Raji (cell line): ENCODE results near the gene PEPD.

Experiments
- POLR2A ChIP-seq: IDR thresholded peaks from 2 replicates; pipeline ENCODE4 v1.6.1; 2011; ENCODE audit warnings: low read depth, low read length, control low read depth; ENCODE audit not compliant: insufficient read depth

The PEPD gene

DNA sequence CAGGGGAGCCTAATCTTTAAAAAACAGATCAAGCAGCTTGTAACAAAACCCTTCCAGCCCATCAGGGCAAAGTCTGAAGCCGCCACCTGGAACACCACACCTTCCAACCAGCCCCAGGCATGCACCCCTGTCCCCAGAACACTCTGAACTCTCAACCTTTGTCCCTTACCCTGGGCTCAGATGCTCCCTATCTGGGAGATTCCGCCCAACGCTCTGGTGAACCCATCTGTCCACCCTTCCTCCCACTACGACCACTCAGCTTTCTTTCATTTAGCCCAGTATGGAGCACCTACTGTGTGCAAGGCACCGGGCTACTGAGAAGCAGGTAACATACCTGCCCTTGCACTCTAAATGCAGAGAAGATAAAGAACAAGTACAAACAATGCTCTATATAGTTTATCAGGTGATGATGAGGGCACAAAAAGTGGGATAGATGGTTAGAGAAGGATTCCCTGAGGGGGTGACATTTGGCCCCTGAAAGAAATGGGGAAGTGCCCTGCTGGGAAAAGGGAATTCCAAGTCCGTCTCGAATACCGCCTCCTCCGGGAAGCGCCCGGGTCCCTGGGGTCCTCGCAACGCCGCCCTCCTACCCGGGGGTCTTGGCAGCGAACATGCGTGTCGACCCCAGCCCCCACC, 629 bp downstream of the PEPD start:
- TF ChIP-seq POLR2A: no peak

DNA sequence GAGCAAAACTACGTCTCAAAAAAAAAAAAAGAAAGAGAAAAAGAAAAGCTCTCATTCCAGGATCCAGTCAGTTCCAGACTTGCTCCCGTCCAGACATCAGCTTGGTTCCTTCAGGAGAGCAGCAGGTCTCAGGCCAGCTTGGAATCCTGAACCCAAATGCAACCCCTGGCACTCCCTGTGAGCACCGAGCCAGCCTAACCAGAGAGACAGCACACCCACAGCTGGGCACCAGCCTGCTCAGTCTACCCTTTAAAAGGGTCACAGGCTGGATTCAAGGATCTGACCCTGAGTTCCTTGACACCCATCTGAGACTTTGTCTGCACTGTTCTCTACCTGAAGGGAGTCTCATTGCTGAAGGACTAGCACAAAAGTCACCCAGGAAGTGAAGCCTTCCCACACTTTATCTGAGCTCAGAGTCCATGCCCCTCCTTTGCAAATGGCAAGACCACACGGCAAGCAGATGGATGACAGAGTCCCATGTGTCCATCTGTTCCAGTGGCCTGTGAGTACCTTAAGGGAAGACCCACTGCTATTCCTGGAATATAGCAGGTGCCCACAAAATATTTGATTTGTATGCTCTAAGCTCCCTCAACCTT, 1.4 kb downstream of the PEPD start:
- no peak for TF ChIP-seq POLR2A

DNA sequence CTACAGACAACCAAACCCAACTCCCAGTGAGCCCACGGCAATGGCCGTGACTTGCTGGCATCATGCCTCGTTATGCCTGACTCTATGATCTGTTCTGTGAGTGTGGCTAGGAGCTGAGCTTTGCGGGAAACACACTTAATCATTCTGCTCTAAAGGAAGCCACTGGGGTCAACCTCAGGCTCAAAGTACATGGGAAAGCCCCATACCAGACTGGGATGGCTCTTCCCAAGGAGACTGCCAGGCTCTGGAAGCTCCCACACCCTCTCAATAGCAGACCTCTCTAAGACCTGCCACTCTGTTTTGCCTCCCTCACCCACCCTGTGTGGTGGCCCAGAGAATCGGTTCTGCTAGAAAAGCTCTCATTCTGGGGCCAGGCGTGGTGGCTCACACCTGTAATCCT, 2.2 kb downstream of the PEPD start:
- no peak for TF ChIP-seq POLR2A

DNA sequence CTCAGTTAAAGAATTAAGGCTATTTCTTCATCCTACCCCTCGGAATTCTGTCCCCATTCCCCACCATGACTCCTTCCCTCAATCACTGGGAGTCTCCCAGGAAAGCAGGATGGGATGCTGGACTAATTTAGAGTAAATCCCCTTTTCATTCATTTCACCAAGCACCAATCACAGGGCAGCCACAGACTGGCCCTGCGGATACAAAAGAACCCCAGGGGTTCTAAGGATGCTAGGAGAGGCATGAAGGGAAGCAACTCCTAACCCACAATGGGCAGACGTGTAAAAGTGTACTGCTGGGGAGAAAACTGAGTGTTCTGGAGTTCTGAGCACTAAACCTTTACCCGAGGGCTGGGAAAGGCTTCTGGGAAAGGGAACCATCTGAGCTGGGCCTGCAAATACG, 3.0 kb downstream of the PEPD start:
- no peak for TF ChIP-seq POLR2A

DNA sequence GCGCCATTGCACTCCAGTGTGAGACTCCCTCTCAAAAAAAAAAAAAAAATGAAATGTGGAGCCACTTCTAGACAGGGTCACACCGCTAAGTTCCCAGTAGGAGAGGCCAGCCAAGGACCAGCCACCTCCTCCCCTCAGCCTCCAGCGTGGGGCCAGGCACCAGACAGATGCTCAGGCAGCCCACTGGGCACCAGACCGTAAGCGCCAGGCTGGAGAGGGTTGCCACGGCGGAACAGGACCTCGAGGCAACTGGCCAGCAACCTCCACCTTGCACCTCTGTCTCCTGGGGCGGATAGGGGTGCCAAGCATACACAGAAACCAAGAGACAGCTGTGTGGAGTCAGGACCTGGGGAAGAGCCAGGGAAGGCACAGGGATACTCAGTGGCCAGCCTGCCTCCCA, 3.7 kb downstream of the PEPD start:
- TF ChIP-seq POLR2A: no peak

DNA sequence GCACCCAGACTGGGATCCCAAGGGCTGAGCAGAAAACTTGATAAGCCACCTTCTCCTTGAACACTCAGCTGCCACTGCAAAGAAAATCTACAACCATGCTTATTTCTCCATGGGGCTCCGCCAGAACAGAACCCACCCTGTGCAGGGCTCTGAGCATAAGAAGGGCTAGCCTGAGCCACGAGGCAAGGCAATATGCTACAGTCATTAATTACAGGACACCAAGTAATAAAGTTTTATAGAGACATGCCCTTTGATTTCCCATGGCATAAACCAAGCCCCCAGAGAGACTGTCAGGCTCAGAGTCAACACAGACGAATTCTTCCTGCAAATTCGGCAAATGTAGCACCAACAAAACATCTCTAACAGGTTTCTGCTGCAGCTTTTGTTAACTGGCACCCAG, 5.7 kb downstream of the PEPD start:
- no peak for TF ChIP-seq POLR2A

DNA sequence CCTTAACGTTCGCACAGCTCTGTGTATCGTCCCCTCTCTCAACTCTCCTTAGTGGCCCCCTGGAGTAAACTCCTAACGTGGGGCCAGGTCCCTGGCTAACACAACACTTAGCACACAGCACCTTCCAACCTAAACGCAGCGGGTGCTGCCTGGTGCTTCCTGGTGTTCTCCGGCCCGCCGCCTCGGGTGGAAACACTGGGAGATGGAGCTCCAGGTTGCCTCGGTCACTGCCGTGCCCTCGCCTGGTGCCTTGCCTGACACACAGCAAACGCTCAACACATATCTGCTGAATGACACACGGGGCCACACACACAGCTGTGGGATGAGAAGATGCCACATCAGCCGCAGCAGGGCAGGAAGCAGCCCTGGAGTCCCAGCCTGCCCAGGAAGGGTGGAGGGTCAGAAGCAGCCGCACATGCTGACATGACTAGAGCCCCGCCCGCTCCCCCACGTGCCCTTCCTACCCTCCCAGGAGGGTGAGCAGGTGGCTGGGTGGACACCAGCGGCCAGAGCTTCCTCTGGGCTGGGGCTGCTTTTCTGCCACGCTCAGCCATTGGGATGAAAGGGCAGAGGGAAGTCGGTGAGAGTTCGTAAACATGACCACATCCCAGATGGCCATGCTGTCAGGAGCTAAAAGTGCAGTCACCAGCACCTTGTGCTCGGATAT, 6.6 kb downstream of the PEPD start:
- TF ChIP-seq POLR2A: no peak

DNA sequence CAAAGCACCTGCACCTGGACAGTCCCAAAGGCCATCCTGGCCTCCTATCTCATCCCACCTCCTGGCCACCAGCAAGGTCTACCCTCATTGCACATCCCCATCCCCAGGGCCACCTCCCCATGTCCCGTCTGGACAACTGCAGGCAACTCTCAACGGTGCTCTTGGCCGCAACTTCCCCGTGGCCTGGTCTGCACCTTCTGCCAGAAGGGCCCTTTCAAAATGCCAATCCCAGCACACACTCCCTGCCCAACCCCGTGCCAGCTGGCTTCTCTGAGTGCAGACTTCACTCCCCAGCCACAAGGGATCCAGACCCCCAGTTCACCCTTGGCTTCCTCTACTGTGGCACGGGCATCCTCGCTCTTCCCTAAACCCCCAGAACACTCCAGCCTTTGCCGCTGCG, 8.2 kb downstream of the PEPD start:
- no peak for TF ChIP-seq POLR2A

DNA sequence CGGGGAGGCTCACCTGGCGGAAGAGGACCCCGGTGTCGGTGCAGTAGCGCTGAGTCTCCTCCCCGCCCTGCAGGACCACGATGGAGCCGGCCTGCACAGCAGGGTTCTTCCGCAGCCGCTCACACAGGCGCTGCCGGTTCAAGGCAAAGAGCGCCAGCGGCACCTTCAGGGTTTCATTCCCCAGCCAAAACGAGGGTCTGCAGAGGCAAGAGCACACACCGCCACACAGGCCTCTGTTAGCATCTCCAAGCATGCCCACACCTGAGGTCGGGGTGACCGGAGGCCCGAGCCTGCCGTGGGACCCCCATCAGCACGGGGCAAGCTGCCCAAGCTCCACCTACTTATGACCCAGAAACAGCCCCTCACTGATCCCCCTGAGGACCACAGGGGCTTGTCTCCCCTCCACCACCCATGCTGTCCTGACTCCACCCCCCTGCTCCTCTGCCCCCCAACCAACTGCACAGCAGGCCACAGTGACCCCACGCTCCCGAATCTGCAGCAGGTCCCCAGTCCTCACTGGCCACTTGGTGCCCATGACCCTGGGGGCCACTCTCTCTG, 8.9 kb downstream of the PEPD start:
- no peak for TF ChIP-seq POLR2A

DNA sequence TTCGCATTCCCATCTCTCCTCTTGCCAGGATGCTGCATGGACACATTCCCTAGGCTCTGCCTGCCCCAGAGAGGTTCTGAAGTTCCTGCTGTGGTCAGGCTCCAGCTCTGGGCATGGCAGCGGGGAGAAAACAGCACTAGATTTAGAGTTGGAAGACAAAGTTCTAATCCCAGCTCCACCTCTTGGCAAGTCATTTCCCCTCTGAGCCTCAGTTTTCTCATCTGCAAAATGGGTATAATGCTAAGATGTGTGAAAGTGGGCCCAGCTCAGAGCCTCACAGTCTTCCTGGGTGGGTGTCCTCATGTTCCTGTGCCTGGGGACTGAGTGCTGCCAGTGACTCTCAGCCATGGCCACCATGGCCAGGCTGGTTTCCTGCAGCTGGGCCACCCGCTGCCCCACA, 9.6 kb downstream of the PEPD start:
- no peak for TF ChIP-seq POLR2A

DNA sequence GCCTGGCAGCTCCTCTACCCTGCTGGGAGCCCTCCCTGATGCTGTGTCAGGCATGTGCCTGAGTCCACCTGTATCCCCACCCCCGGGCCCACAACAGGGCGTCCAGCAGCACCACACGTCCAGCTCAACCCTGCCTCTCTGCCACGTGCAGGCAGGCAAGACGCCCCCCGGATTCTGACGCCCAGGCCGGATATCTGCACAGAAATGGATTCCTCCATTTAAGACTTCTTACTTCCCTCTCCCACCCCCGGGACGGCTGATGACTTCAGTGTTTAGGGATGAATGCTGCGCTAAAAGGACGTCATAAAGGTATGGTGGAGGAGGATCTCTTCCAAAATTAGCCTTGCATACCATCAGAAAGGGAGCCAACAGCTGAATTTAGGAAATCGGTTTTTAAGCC, 10.2 kb downstream of the PEPD start:
- no peak for TF ChIP-seq POLR2A

DNA sequence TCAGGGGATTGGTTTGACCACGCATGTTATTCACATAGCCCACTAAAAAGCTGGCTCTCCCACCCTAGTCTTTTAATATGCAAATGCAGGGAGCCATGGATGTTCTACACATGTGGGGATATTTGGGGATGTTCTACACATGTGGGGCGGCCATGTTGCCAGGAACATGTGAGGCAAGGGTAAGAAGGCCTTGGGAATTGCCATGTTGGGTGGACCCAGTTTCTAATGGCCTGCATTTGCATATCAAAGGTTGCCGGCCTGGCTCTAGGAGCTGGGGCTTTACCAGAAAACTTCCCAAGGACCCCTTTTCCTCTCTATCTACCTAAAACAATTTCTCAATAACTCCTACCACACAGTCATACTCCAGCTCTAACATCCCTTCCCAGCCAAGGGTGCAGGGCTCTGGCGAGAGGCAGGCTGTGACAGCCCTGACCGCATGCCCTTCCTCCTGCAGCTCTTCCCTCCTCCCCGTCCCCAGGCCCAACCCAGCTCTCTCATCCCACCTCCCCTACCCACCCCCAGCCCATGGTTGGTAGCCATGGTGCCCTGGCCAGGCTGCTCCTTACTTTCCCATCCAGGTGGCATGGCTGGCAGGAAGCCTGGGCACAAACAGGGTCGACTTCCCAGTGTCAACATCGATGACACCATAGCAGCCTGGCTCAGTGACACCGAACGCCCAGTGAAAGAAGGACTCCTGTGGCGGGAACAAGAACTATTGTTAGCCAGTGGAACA, 11.0 kb downstream of the PEPD start:
- TF ChIP-seq POLR2A: no peak

DNA sequence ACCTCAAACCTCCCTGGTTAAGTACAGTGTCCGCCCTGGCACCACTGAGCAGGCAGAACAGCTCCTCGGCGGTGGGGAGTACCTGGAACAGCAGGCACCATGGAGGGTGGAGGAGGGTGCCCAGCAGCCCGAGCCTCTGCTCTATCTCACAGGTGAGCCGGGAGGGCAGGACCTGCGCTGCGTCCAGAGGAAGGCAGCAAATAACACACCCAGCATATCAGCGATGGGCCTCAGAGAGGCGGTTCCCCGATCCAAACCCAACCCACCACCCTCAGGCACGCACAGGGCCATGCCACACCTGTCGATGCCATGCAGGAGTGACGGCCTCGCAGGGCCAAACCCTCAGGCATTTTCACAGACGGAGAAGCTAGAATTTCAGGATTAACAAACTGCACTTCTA, 11.8 kb downstream of the PEPD start:
- TF ChIP-seq POLR2A: no peak

DNA sequence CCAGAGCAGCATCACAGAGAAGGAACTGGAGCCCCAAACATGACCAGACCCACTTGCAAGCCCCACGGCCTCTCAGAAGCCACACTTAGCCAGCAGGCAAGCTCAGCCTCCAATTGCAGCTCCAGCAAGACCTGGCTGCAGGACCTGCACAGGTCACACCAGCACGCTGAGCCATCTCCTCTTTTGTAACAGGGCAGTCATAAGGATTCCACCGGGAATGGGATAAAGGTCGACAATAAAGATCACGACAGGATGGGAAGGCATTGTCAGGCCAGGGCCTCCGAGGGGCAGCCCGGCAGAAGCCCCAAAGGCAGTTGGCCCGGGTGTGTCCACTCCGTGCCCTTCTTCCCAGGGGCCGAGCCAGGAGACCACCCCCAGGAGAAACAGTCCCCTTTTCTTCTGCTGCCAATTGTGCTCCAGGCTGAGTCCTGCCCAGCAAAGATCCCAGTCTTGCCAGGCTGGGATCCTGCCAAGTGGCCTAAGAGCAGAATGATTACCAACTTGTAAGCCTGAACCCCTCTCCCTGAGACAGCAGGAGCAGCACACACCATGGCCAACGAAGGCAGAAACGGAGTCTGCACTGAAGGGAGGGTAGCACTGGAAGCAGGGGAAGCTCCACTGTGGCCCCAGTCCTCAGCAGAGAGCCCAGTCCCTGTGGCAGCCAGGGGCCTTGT, 12.5 kb downstream of the PEPD start:
- TF ChIP-seq POLR2A: no peak

DNA sequence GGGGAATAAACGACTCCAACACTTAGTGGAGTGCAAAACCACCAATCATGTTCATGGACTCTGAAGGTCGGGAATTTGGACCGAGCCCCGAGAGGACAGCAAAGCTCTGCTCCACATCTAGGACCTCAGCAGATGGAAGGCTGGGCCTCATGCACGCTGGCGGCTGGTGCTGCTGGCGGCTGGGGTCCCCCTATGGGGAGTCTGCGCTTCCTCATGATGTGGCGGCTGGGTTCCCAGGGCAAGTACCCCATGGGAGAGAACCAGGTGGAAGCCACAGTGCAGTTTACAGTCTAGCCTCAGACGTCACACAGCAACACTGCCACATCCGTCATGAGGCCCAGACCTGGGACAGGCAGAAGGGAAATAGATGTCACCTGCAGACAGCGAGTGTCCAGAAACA, 13.2 kb downstream of the PEPD start:
- no peak for TF ChIP-seq POLR2A
